ENCODE data around the gene PPIB. TPM values are rescaled to one million over a fixed set of nuclear protein-coding genes. Genes with fewer than 3 reads are reported as not detected.

The PPIB gene
- polyA plus RNA-seq, 1 donor (not counting 4 experiments of a cell fraction or from before 2014, with no cell fraction given), result 544 TPM

- peaks cover 5 to 11% of the 10 kb centered on the region in 2 experiments for H3K36me3 ChIP-seq (ENCODE audit: control insufficient read depth in 2 of 2, extremely low read depth in 1 of 2, insufficient read depth in 2 of 2, low read length in 2 of 2)
- no peak overlapping the region for H3K4me2 ChIP-seq (ENCODE audit: control insufficient read depth, extremely low read depth, insufficient read depth, low read depth, low read length)
- no peak for FAIRE-seq
- H3K4me1 ChIP-seq (ENCODE audit: control insufficient read depth, extremely low read depth, insufficient read depth, low read length), result no peaks in the 10 kb centered on the region
- no peaks in the 10 kb centered on the region for H3K27me3 ChIP-seq (ENCODE audit: control insufficient read depth, extremely low read depth, insufficient read depth, low read length)
- H3K27ac ChIP-seq (ENCODE audit: control insufficient read depth, insufficient read depth, low read length), result no peak overlapping the region
- H2AFZ ChIP-seq (ENCODE audit: control insufficient read depth, low read length), result no peak overlapping the region
- dilution Hi-C loops (cut with MboI; ENCODE audit: extremely low pct_ligation_motif_present, low sequenced_read_pairs), result no loop called here
- no peak overlapping the region for H3K4me3 ChIP-seq (ENCODE audit: control insufficient read depth in 2 of 3, extremely low read depth in 1 of 3, insufficient read depth in 2 of 3, low read depth in 1 of 3, low read length in 3 of 3)
- peaks cover 40% of the 10 kb centered on the region for H3K79me2 ChIP-seq (ENCODE audit: control insufficient read depth, insufficient read depth, low read length)
- H3K9ac ChIP-seq (ENCODE audit: control insufficient read depth, extremely low read depth, insufficient read depth, low read length), result no peak overlapping the region
- TF ChIP-seq CTCF (optimal IDR thresholded peaks at IDR 0.05 in 1 of 3, IDR thresholded peaks at IDR 0.05 in 1 of 3, conservative IDR thresholded peaks at IDR 0.05 in 1 of 3; ENCODE audit: extremely low read depth in 1 of 3, insufficient read depth in 2 of 3, low read length in 3 of 3) (no peak), EZH2 (IDR thresholded peaks at IDR 0.05; ENCODE audit: low read length) (no peak)
- no peak for DNase-seq (ENCODE audit: low read depth, low spot score)
- H3K9me1 ChIP-seq (ENCODE audit: control insufficient read depth, extremely low read depth, insufficient read depth, low read length), result no peaks in the 10 kb centered on the region
- no peaks in the 10 kb centered on the region for H3K9me3 ChIP-seq (ENCODE audit: control insufficient read depth, low read depth, low read length)
- no peaks in the 10 kb centered on the region for H4K20me1 ChIP-seq (ENCODE audit: control insufficient read depth, extremely low read depth, insufficient read depth, low read length)
Observed at GRCh38 chr15:64112073-64112772, 50.6 kb downstream of the PPIB start.

GRCh38 chr15:64111679-64112050 is 51.2 kb downstream of the PPIB start:
- Histone ChIP-seq H3K4me3 (ENCODE audit: control insufficient read depth in 2 of 3, extremely low read depth in 1 of 3, insufficient read depth in 2 of 3, low read depth in 1 of 3, low read length in 3 of 3) (no peak overlapping the region), H3K9me1 (ENCODE audit: control insufficient read depth, extremely low read depth, insufficient read depth, low read length) (no peaks in the 10 kb centered on the region), H3K36me3 (ENCODE audit: control insufficient read depth in 2 of 2, extremely low read depth in 1 of 2, insufficient read depth in 2 of 2, low read length in 2 of 2) (peaks cover 5 to 13% of the 10 kb centered on the region in 2 experiments), H4K20me1 (ENCODE audit: control insufficient read depth, extremely low read depth, insufficient read depth, low read length) (no peaks in the 10 kb centered on the region), H3K4me2 (ENCODE audit: control insufficient read depth, extremely low read depth, insufficient read depth, low read depth, low read length) (no peak overlapping the region), H3K27ac (ENCODE audit: control insufficient read depth, insufficient read depth, low read length) (no peak overlapping the region), H3K79me2 (ENCODE audit: control insufficient read depth, insufficient read depth, low read length) (peaks cover 46% of the 10 kb centered on the region), H3K27me3 (ENCODE audit: control insufficient read depth, extremely low read depth, insufficient read depth, low read length) (no peaks in the 10 kb centered on the region), H3K9ac (ENCODE audit: control insufficient read depth, extremely low read depth, insufficient read depth, low read length) (no peak overlapping the region), H2AFZ (ENCODE audit: control insufficient read depth, low read length) (no peak overlapping the region), H3K9me3 (ENCODE audit: control insufficient read depth, low read depth, low read length) (no peaks in the 10 kb centered on the region), H3K4me1 (ENCODE audit: control insufficient read depth, extremely low read depth, insufficient read depth, low read length) (no peaks in the 10 kb centered on the region)
- dilution Hi-C loops (cut with MboI; ENCODE audit: extremely low pct_ligation_motif_present, low sequenced_read_pairs), result no loop called here
- FAIRE-seq, result no peak
- TF ChIP-seq EZH2 (IDR thresholded peaks at IDR 0.05; ENCODE audit: low read length) (no peak), CTCF (optimal IDR thresholded peaks at IDR 0.05 in 1 of 3, IDR thresholded peaks at IDR 0.05 in 1 of 3, conservative IDR thresholded peaks at IDR 0.05 in 1 of 3; ENCODE audit: extremely low read depth in 1 of 3, insufficient read depth in 2 of 3, low read length in 3 of 3) (no peak)
- DNase-seq (ENCODE audit: low read depth, low spot score), result no peak
